HG03139 (cell line): ENCODE measurements around the gene FAM20C.

Experiments
- ATAC-seq: cut with Tn5 transposase; IDR thresholded peaks from one replicate; pipeline ENCODE4 v1.9.1; 2021; ENCODE audit not compliant: unreplicated experiment

Gene FAM20C

DNA sequence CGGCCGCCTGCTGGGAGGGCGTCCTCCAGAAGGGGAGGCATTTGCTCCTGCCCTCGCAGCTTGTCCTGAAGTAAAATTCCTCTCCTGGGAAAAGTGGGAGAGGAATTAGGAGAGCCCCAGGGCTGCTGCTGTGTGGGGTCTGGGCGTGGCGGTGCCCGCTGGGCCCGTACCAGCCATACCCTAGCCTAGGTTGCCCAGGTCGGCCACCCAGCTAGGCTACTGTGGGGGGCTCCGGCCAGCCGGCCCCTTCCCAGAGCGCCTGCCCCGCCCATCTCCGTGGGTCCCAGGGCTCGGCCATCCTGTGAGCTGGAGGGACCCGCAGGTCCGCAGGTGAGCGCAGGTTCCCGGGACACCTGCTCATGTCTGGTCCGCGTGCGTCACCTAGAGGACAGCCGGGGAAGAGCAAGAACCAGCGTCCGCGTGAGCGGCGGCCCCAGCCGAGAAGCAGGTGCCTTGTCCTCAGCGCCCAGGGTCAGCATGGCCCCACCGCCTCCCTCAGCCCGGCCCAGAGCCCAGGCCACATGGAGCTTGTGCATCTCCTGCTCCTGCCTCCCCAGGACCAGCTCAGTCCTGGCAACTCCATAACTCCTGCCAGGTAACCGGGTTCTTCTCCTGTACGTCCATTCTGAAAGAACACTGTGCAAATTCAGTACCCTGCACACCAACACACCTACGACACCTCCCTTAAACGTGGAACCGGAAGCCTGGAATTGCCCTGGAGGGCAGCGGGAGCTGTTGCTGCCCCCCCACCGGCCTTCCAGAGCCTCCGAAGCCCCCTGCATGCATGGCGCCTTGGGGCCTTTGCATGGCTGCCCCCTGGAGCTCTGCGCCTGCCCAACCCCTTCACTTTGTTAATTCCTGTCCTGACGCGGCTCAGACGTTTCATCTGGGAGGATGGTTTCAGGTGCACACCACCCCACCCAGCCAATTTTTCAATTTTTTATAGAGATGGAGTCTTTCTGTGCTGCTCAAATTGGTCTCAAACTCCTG, 74.8 kb downstream of the FAM20C start:
- ATAC-seq = no peak

GRCh38 chr7:268991-269390, 76.6 kb downstream of the FAM20C start:
- no peak for ATAC-seq

- no peak for ATAC-seq
Measured at GRCh38 chr7:269721-270120, 77.3 kb downstream of the FAM20C start.

DNA sequence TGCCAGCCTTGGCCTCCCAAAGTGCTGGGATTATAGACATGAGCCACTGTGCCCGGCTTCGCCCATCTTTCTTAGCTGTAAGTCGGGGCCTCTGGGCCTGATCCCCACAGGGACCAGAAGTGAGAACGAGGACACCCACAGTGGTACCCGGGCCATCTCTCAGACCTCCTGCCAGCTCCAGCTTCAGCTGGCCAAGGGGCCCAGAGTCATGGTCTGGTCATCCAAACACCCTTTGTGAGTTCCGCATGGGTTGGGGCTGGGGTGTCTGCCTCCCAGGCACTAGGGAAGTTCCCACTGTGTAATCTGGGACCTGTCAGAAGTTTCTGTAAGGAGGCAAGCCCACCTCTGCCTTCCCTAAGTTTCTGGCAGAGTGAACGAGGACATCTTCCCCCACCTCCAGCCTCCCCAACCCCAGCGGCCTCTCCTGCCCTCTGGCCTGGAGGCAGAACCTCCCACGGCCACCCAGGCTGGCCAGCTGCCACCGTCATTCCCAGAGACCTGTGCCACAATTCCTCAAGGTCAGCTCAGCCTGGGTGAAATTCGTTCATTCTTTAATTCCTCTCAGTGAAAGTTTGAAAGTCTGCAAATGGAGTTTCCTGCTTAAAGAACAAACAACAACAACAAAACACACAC, 78.1 kb downstream of the FAM20C start:
- ATAC-seq = no peak

- ATAC-seq = no peak
Measured at GRCh38 chr7:271266-272107, 79.1 kb downstream of the FAM20C start.

DNA sequence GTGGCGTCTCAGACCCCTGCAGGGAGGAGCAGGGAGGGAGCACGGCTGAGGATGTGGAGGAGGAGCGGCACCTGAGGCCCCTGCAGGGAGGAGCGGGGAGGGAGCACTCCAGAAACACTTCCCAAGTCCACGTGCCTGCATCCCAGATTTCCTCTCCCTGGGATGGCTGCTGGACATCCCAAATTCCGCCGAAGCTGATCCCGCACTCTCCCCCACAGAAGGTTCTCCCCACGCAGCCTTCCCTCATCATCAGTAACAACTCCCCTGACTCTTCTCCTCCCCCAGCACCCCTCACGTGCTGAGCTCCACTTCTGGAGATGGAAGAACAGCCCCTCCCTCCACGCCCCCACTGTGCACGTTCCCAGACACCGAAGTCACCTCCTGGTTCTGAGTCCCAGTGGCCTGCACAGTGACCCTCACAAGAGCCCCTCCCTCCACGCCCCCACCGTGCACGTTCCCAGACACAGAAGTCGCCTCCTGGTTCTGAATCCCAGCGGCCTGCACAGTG, 79.8 kb downstream of the FAM20C start:
- ATAC-seq = no peak

- ATAC-seq = no peak
Measured at GRCh38 chr7:272631-273030, 80.3 kb downstream of the FAM20C start.

DNA sequence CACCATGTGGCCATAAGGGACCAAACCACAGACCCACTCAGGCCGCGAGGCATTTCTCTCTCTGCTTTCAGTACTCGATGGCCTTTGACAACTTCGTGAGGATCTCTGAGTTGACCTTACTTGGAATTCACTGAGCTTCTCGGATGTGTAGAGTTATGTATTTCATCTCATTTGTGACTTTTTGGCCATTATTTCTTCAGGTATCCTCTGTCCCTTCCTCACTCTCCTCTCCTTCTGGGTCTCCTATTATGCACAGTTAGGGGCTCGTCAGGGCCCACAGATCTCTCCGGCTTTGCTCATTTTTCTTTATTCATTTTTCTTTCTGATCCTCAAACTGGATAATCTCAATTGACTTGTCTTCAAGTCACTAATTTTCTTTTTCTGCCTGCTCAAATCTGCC, 81.0 kb downstream of the FAM20C start:
- no peak for ATAC-seq

DNA sequence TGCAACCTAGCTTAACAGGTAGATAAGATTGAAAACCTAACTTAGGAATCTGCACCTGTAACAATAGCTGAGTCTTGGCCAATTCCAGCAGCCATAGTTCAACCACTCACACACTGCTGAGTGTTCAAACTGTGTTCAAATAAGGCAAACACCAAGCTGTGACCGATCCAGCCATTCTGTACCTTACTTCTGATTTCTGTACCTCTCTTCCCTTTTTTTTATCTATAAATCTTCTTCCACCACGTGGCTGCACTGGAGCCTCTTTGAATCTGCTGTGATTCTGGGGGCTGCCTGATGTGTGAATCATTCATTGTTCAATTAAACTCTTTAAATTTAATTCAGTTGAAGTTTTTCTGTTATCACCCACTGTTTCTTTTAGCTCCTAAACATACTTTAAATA, 81.9 kb downstream of the FAM20C start:
- no peak for ATAC-seq

GRCh38 chr7:276230-276835, 84.0 kb downstream of the FAM20C start:
- no peak for ATAC-seq

GRCh38 chr7:277228-277627, 84.9 kb downstream of the FAM20C start:
- ATAC-seq = no peak

DNA sequence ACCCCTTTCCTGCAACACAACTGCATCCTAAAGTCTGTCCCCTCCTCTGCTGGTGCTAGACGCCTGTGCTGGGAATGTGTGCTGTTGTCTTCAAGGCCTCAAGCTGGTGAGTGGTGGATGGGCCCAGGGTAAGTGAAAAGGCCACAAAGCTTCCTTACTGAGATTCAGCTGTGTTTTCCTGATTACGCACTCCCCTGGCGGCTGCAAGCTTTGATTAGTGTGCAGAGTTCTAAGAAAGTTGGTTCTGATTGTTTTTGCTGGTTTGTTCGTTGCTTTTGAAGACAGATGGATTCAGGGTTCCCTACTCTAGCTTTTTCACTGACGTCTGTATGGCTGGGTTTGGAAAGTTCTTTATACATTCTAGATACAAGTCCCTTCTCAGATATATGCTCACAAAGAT, 85.7 kb downstream of the FAM20C start:
- no peak for ATAC-seq

GRCh38 chr7:279821-280220, 87.5 kb downstream of the FAM20C start:
- no peak for ATAC-seq

DNA sequence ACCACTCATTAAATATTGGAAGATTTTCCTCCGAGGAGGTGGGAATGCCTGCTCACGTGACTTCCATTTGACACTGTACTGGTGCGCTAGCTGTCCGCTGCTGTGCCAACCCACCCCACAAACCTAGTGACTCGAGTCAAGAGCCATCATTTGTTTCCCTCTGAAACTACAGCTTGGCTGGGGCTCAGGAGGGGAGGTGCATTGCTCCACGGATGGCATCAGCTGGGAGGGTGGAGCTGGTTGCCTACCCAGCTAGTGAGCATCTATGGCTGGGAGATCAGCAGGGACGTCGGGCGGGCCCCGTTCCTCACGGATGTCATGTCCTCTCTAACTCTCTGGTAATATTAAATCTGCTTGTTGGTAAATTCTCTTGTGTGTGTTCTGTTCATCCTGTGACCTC, 88.1 kb downstream of the FAM20C start:
- no peak for ATAC-seq

- ATAC-seq = no peak
Measured at GRCh38 chr7:281637-282036, 89.3 kb downstream of the FAM20C start.

- no peak for ATAC-seq
Measured at GRCh38 chr7:282621-283020, 90.2 kb downstream of the FAM20C start.

DNA sequence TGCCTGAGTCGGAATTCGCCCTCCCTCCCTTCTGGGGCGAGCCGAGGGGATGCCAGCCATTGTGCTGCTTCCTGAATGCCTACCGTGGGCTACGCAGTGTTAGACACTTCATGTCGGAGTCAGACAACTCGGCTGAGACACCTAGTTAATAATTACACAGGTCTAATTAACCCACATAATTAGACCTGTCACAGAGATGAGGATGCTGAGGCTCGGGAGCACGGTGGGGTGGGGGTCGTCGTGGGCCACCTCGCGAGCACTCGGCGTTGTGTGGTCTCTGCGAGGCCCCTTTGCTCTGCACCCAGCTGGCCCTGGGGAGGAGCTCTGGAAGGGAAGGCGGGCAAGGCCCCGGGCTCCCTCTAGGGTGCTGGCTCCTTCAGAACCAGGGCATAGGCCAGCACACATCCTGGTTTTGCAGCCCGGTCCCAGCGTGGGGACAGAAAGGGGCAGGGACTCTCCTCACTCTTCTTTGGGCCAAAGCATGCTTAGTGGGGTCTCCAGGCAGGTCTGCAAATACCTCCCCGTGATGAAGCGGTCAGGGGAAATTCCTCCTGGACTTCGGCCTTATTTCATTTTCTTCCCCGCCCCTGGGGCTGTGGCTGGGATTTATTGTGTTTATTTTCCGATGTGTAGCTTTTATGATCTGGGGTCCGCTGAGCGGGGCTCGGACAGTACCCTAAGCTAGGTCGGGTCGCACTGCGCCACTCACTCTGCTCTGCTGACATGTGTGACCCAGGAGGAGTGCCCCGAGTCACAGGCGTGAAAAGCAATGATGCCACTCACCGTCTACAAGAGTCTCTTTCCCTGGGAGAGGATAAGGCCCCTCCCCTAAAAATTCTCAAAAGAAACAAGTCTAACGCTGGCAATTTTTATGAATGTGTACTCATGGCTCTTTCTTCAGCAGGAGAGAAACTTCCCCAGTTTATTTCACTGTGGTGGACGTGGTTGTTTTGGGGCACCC, 92.7 kb downstream of the FAM20C start:
- ATAC-seq = no peak

- no peak for ATAC-seq
Measured at GRCh38 chr7:285731-286130, 93.4 kb downstream of the FAM20C start.

DNA sequence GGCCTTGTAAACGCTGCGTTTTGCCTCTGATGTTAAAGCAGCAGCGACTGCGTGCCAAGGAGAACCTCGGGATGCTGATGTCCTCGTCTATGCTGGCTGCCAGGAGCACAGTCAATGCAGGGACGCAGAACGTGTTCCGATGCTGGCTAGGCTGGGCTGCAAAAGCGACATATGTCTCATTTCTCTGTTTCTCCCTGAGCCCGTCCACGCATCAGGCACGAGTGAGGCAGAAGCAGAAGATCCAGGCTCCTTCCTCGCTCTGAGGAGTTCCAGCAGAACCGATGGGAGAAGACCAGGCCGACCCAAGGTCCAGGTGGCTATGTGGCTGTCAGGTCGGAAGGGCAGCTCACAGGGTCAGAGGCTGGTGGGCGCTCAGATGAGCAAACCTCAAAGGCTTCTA, 93.9 kb downstream of the FAM20C start:
- ATAC-seq = no peak

- ATAC-seq = no peak
Measured at GRCh38 chr7:288671-289101, 96.3 kb downstream of the FAM20C start.
